Left hindlimb (tissue), 1 donor: ENCODE data around the gene WNT8A.

Source experiments
- DNase-seq: peaks from one replicate; pipeline ENCODE4 v3.0.0-alpha.2; 2018

WNT8A gene

DNA sequence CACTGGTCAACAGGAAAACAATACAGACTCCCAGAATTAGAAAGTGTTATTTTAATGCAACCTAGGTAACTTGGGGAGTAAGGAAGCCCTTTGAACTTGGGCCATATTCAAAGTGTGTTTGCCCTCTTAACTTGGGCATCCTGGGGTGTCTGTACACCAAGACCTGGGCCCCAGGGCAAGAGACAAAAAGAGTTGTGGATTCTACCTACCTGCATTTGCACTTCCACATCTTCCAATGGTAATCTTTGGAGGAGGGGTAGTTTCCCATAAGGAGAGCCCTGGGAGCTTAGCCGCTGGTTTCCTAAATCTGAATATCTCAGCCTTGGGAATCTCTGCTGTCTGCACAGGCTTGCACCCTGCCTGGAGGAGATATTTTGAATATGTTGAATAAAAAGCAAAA is 8.5 kb downstream of the WNT8A start:
- DNase-seq: no peak

GRCh38 chr5:138093036-138093435 is 9.2 kb downstream of the WNT8A start:
- no peak for DNase-seq

DNA sequence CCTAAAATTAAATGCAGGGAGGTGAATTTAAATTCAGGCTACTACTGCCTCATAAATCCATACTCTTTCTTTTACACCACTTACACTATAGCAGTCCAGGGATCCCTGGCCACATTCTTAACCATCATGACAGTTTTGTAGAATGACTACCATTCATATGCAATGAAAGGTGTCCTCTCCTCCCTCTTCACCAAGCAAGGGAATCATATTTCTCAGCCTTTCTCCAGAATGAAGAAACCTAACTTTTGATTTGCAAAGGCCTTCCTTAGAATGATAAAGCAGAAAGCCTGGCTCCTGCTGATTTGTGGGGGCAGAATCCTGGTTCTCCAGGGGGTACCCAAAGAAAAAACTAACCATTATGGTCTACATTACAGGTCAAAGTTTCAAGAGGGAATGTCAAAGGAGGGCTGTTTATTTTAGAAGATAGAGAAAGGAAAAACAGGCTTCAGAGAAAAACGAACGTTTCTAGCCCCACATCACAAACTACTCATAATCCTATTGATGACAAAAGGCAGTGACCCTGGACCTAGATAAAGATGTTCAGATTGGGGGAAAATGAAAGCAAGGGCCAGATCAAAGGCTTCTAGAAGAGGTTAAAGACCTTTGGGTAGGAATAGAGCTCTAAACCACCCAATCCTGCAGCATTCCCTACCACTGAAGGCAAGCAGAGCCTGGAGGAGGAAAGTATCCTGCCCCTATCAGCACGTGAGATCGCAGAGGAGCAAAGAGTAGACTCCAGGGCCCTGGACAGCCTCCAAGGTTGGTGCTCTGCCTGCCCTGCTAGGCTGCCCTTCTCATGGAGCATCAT is 11.5 kb downstream of the WNT8A start:
- DNase-seq: no peak

DNA sequence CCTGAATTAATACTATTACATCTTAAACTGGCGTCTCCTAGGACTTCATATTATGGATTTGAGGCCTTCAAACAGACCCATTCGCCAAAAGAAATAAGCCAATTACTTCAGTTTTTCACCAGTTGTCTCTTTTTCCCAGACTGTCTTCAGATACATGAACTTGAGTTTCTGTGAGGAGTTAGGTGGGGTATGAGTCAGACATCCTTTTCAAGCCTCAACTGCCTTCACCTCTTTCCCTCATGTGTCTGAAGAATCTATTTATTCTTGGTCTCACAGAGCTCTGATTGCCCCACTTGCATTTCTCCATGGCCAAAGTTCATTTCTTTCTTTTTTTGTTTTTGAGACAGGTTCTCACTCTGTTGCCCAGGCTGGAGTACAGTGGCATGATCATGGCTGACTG is 12.5 kb downstream of the WNT8A start:
- DNase-seq: no peak

- no peak for DNase-seq
Observed at GRCh38 chr5:138096997-138097828, 13.4 kb downstream of the WNT8A start.

- no peak for DNase-seq
Observed at GRCh38 chr5:138102454-138103318, 18.9 kb downstream of the WNT8A start.

- no peak for DNase-seq
Observed at GRCh38 chr5:138103319-138103637, 19.4 kb downstream of the WNT8A start.

DNA sequence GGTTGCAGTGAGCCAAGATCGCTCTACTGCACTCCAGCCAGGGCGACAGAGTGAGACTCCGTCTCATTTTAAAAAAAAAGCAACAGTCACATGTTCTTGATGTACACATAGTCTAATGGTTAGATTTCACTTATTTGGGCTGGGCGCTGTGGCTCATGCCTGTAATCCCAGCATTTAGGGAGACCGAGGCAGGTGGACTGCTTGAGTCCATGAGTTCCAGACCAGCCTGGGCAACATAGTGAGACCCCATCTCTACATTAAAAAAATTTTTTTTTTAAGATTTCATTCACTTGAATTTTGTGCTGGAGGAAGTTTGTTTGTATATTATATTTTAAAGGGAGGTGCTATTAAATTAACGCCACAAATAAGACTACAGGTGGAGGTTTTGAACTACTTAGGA is 21.9 kb downstream of the WNT8A start:
- no peak for DNase-seq

GRCh38 chr5:138107213-138107612 is 23.4 kb downstream of the WNT8A start:
- DNase-seq: no peak

DNA sequence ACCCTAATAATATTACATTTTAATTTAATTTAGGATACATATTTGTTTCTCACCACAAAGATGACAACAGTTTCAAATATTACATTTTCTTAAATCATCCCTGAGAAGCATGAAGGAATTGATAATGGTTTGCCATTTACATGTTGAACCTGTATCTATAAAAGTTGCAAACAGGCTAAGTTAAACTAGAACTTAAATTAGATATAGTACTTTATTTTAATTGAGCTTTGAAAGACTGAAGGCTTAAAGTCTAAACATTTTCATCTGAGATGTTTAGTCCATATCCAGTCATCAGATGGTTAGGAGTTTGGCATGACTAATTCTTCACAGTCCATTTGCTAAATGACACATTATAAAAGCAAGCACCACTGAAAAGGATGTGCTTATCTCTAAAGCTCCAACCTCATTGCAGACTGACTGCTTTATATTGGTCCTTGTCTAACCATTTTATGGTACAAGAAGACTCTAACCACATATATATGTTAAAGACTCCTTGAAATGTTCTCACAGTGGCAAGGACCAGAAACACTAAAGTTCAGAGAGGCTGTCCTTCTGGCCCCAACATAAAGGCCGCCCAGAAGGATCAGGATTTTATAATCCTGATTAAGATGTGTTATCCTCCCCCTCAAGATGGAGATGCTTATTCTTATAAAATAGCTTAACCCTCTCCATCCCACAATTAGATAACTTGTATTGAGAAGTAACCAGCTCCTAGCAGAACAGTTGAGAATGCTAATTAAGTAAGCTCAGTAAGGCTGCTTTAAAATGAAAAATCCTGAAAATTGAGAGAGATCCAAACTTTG is 25.8 kb downstream of the WNT8A start:
- no peak for DNase-seq

DNA sequence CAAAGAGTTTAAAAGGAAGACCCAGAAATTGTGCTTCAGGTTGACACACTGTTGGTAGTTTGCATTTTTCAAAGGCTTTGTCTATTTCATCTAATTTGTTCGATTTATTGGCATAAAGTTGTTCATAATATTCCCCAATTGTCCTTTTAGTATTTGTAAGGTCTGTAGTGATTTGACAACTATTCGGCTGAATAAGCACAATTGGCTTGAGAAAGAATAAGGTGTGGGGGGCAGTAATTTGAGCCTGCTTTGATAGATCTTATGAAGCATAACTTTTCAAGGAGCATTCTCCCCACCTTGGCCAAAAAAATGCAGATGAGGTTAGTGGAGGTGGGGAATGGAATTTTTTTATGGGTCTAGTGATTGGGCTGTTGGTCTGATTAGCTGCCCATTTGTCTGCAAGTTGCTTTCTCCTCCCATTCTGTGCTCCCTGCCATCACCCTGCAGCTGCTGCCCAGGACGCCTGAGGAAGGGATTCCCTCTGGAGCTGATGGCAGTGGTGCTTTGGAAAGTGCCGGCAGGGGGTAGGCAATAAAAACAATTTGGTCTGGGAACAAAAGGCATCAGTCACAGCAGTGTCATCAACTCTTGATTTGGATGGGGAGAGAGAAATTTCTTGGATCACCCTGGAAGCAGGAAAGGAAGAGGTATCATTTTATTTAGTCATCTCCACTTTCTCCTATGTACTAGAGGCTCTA is 26.6 kb downstream of the WNT8A start:
- no peak for DNase-seq

DNA sequence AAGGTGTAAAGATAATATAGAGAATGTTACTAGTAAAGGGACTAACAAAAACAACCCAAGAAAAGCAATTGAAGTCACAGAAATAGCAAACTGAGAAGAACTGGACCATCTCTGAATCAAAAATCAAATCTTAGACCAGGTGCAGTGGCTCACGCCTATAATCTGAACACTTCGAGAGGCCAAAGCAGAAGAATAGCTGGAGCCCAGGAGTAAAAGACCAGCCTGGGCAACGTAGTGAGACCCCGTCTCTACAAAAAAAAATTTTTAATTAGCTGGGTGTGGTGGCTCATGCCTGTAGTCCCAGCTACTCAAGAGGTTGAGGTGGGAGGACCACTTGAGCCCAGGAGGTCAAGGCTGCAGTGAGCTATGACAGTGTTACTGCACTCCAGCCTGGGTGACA is 27.3 kb downstream of the WNT8A start:
- DNase-seq: no peak

DNA sequence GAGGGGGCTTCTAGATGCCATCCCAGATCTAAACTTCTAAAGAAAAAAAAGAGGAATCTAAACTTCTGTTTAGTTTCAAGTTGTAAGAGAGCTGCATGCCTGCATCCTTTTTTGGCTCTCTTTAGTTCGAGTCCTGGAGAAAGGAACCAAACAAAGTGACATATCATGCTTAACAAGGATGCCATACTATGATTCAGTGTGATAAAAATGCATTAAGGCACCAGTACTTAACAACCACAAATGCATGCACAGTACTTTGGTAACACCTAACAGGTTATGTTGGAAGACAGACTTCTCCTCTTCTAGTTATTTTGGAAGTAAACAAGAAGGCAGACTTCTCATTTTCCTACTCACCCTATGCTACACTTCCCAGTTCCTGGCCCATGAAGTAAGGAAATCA is 28.1 kb downstream of the WNT8A start:
- no peak for DNase-seq

DNA sequence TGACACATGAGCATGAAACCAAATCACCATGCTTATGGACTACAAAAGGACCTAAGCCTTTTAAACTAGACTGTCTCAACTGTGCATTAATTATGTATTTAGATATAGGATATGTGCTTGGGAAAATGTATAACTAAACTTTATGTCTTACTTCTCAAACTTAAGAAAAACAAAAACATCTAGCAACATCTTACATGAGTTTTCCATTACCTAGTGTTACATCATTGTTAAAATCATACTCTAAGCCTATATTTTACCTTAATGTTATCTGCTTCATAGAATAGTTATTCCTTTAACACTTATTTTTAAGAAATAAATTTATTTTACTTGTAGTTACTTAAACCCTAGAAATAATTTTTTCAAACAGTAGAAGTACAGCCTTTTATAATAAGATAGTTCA is 31.4 kb downstream of the WNT8A start:
- DNase-seq: no peak

- no peak for DNase-seq
Observed at GRCh38 chr5:138128334-138128733, 44.5 kb downstream of the WNT8A start.

DNA sequence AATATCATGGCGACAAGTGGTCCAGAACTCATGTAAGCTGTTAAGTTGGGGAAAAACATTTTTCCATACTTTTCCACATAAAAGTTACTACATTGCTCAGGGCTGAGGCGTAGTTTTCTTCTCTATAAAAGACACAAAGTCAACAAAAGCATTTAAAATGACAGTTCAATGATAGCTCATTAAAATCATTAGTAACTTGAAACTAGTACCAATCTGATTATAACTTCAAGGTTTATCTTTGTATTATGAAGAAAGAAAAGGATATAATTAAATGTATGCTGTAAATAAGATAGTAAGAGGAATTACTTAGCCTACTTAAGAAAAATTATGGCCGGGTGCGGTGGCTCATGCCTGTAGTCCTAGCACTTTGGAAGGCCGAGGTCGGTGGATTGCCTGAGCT is 45.5 kb downstream of the WNT8A start:
- no peak for DNase-seq

- DNase-seq: no peak
Observed at GRCh38 chr5:138132543-138132942, 48.7 kb downstream of the WNT8A start.

DNA sequence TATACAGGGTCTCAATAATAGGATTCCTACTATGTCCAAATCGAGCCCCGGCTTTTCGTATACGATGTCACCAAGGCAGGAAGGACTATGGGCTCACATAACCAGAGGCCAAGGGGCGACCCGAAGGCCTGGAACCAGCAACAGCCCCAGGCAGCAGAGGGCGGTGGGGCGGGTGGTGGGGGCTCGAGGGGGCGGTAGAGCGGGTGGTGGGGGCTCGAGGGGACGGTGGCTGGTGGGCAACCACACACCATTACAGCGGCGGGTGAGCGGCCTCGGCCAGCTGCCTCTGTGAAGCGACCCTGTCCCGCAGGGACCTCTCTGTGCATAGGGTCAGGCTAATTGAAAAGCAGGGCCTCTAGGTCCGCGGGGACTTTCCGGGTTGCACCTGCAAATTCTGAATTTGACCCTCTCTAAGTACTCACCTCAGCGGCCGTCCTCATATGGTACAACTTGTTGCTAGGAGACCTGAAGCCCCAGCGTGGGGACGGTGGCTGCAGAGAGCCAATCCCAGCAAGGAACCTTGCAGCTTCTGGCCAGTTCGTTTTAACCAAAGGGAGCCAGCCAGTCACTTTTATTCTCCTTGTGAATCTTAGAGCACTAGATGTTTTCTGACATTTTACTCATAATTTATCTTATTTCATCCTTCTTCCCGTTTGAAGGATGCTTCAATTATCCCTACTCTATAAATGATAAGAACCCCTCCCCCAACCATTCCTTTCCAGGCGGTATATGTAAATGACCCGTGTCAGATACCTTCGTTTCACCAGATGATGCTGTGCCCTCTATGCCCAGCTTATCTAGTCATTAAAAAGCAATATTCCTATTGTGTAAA is 55.3 kb downstream of the WNT8A start, which contains the start of gene NME5:
Gene NME5 (minus strand): TSS at position 480 of the 832 bp plus-strand sequence. CDS start 648 bp downstream, outside the sequence.
- DNase-seq: peak; percentile 66

DNA sequence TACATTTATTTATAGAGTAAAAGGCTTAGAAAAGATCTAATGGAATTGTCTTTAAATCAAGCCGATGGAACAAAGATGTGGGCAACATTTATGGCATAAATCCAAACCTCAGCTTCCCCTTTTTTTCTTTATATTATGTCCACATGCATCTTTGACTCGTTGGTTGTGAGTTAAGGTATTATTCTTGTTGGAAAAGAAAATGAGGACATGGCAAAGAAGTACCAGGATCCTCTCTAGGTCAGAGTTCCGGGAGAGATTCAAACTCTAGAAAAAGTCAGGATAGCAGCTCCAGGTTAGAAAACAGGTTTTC is 55.9 kb downstream of the WNT8A start:
- no peak for DNase-seq

- DNase-seq: no peak
Observed at GRCh38 chr5:138140268-138140667, 56.4 kb downstream of the WNT8A start.
